Liver (tissue), 2 donors: Measurements from ENCODE around the gene WRAP73.

Experiments
- CTCF ChIP-seq: fragments of 150-350 bp; IDR thresholded peaks from 2 replicates; pipeline ENCODE4 v1.5.1; 2017; ENCODE audit warnings: improper control_type of control experiment, low read depth, low read length; ENCODE audit not compliant: missing input control
- FOXA1 ChIP-seq: IDR thresholded peaks from 2 replicates; pipeline ENCODE4 v1.6.1; 2016; ENCODE audit warnings: antibody characterized with exemption
- REST ChIP-seq: IDR thresholded peaks from 2 replicates; pipeline ENCODE4 v1.6.1; 2016; ENCODE audit warnings: antibody characterized with exemption, mild to moderate bottlenecking
- donor health status: healthy.

- no peak for TF ChIP-seq CTCF
- no peak for TF ChIP-seq REST
- TF ChIP-seq FOXA1, result no peak
Observed at GRCh38 chr1:3617806-3618345, 32.0 kb downstream of the WRAP73 start.
